HG02884 (cell line): ENCODE data around the gene FHOD3.

ENCODE experiments used
- ATAC-seq: cut with Tn5 transposase; IDR thresholded peaks from one replicate; pipeline ENCODE4 v1.9.1; 2021; ENCODE audit warnings: mild to moderate bottlenecking, moderate library complexity; ENCODE audit not compliant: unreplicated experiment

Gene FHOD3

GRCh38 chr18:36613810-36614209, 316.3 kb downstream of the FHOD3 start:
- no peak for ATAC-seq

- ATAC-seq, result no peak
Measured at GRCh38 chr18:36620788-36621187, 323.3 kb downstream of the FHOD3 start.

GRCh38 chr18:36622610-36623009, 325.1 kb downstream of the FHOD3 start:
- no peak for ATAC-seq

GRCh38 chr18:36623091-36623490, 325.6 kb downstream of the FHOD3 start:
- no peak for ATAC-seq

- ATAC-seq, result no peak
Measured at GRCh38 chr18:36623681-36624190, 326.2 kb downstream of the FHOD3 start.

- no peak for ATAC-seq
Measured at GRCh38 chr18:36624451-36625167, 327.1 kb downstream of the FHOD3 start.

GRCh38 chr18:36625386-36625785, 327.9 kb downstream of the FHOD3 start:
- ATAC-seq, result no peak

GRCh38 chr18:36627637-36628036, 330.1 kb downstream of the FHOD3 start:
- no peak for ATAC-seq

- ATAC-seq, result no peak
Measured at GRCh38 chr18:36628435-36629137, 331.1 kb downstream of the FHOD3 start.

GRCh38 chr18:36629138-36629530, 331.6 kb downstream of the FHOD3 start:
- no peak for ATAC-seq

- no peak for ATAC-seq
Measured at GRCh38 chr18:36629836-36630235, 332.3 kb downstream of the FHOD3 start.

GRCh38 chr18:36630917-36631316, 333.4 kb downstream of the FHOD3 start:
- no peak for ATAC-seq

- peak; percentile 32 for ATAC-seq
Measured at GRCh38 chr18:36633961-36634412, 336.5 kb downstream of the FHOD3 start.

GRCh38 chr18:36634573-36635216, 337.2 kb downstream of the FHOD3 start:
- ATAC-seq, result no peak

- peak; percentile 31 for ATAC-seq
Measured at GRCh38 chr18:36635414-36636096, 338.0 kb downstream of the FHOD3 start.

GRCh38 chr18:36636237-36636817, 338.8 kb downstream of the FHOD3 start:
- ATAC-seq, result peak; percentile 15

GRCh38 chr18:36638224-36638623, 340.7 kb downstream of the FHOD3 start:
- peak; percentile 87 for ATAC-seq

- no peak for ATAC-seq
Measured at GRCh38 chr18:36640021-36640952, 342.8 kb downstream of the FHOD3 start.

- ATAC-seq, result no peak
Measured at GRCh38 chr18:36643061-36643460, 345.5 kb downstream of the FHOD3 start.

GRCh38 chr18:36648803-36649202, 351.3 kb downstream of the FHOD3 start:
- ATAC-seq, result no peak
